ENCODE measurements around the gene EIF5B. TPM values are rescaled to one million over a fixed set of nuclear protein-coding genes. Genes with fewer than 3 reads are reported as not detected.
"Not testable (repeated sequence)": the region's sequence is repeated elsewhere in the genome, so short reads cannot be mapped to it uniquely, and the experiment has no call there.

EIF5B gene
- total RNA-seq: 16.7 and 22.6 TPM in 2 replicates

- peak; percentile 91 to 98 for DNase-seq (ENCODE audit: low read depth in 2 of 2)
Measured at GRCh38 chr2:99337113-99338028, at the start of gene EIF5B. EIF5B (plus strand) TSS chr2:99337389; CDS start chr2:99337555, 166 bp downstream.

- no peak for DNase-seq (ENCODE audit: low read depth in 2 of 2)
Measured at GRCh38 chr2:99297994-99298393, 39.2 kb upstream of the EIF5B start.

- DNase-seq (ENCODE audit: low read depth in 2 of 2): no peak
Measured at GRCh38 chr2:99299580-99299979, 37.6 kb upstream of the EIF5B start.

- DNase-seq (ENCODE audit: low read depth in 2 of 2): not testable (repeated sequence)
Measured at GRCh38 chr2:99301097-99301496, 36.1 kb upstream of the EIF5B start, which contains the start of gene LYG1. LYG1 (minus strand) TSS chr2:99301197; CDS start chr2:99295670, 5,527 bp downstream.

- DNase-seq (ENCODE audit: low read depth in 2 of 2): peak in 1 of 2 donors; percentile 33
Measured at GRCh38 chr2:99317161-99317872, 19.9 kb upstream of the EIF5B start.

- not testable (repeated sequence) for DNase-seq (ENCODE audit: low read depth in 2 of 2)
Measured at GRCh38 chr2:99317873-99318200, 19.4 kb upstream of the EIF5B start.

- DNase-seq (ENCODE audit: low read depth in 2 of 2): no peak
Measured at GRCh38 chr2:99325384-99325783, 11.8 kb upstream of the EIF5B start.

- peak; percentile 99 to 100 for DNase-seq (ENCODE audit: low read depth in 2 of 2)
Measured at GRCh38 chr2:99335911-99336803, 1.0 kb upstream of the EIF5B start, which contains the start of gene TXNDC9. TXNDC9 (minus strand) TSS chr2:99336333; CDS start chr2:99333210, 3,123 bp downstream.

GRCh38 chr2:99336804-99337112 is 431 bp upstream of the EIF5B start:
- DNase-seq (ENCODE audit: low read depth in 2 of 2): no peak

GRCh38 chr2:99338029-99338585 is 918 bp downstream of the EIF5B start:
- peak in 1 of 2 donors; percentile 29 for DNase-seq (ENCODE audit: low read depth in 2 of 2)

GRCh38 chr2:99340669-99341236 is 3.6 kb downstream of the EIF5B start:
- DNase-seq (ENCODE audit: low read depth in 2 of 2): no peak

- DNase-seq (ENCODE audit: low read depth in 2 of 2): no peak
Measured at GRCh38 chr2:99342536-99342935, 5.3 kb downstream of the EIF5B start.

- DNase-seq (ENCODE audit: low read depth in 2 of 2): not testable (repeated sequence)
Measured at GRCh38 chr2:99345446-99345845, 8.3 kb downstream of the EIF5B start.

GRCh38 chr2:99346218-99346617 is 9.0 kb downstream of the EIF5B start:
- no peak for DNase-seq (ENCODE audit: low read depth in 2 of 2)

- no peak for DNase-seq (ENCODE audit: low read depth in 2 of 2)
Measured at GRCh38 chr2:99348173-99348572, 11.0 kb downstream of the EIF5B start.

GRCh38 chr2:99350194-99350593 is 13.0 kb downstream of the EIF5B start:
- no peak for DNase-seq (ENCODE audit: low read depth in 2 of 2)

- no peak for DNase-seq (ENCODE audit: low read depth in 2 of 2)
Measured at GRCh38 chr2:99354070-99354469, 16.9 kb downstream of the EIF5B start.

GRCh38 chr2:99354825-99355224 is 17.6 kb downstream of the EIF5B start:
- not testable (repeated sequence) for DNase-seq (ENCODE audit: low read depth in 2 of 2)

- no peak for DNase-seq (ENCODE audit: low read depth in 2 of 2)
Measured at GRCh38 chr2:99356853-99357252, 19.7 kb downstream of the EIF5B start.

GRCh38 chr2:99365661-99366060 is 28.5 kb downstream of the EIF5B start:
- DNase-seq (ENCODE audit: low read depth in 2 of 2): no peak

GRCh38 chr2:99368854-99369253 is 31.7 kb downstream of the EIF5B start:
- not testable (repeated sequence) for DNase-seq (ENCODE audit: low read depth in 2 of 2)

Data from dermis microvascular lymphatic vessel endothelial cell (primary cell).